Measurements from ENCODE around the gene DPYD.

DPYD gene

GRCh38 chr1:97599447-97599846 is 321.4 kb downstream of the DPYD start:
- no peak for DNase-seq

- no peak for DNase-seq
Observed at GRCh38 chr1:97593192-97593591, 327.6 kb downstream of the DPYD start.

- no peak for DNase-seq
Observed at GRCh38 chr1:97588772-97589171, 332.1 kb downstream of the DPYD start.

- no peak for DNase-seq
Observed at GRCh38 chr1:97581614-97582051, 339.2 kb downstream of the DPYD start.

GRCh38 chr1:97577613-97578012 is 343.2 kb downstream of the DPYD start:
- DNase-seq: no peak

- DNase-seq: no peak
Observed at GRCh38 chr1:97573553-97573952, 347.3 kb downstream of the DPYD start.

GRCh38 chr1:97572561-97572960 is 348.3 kb downstream of the DPYD start:
- no peak for DNase-seq

GRCh38 chr1:97571760-97572159 is 349.1 kb downstream of the DPYD start:
- DNase-seq: no peak

- DNase-seq: no peak
Observed at GRCh38 chr1:97570691-97571090, 350.1 kb downstream of the DPYD start.

GRCh38 chr1:97567000-97567749 is 353.7 kb downstream of the DPYD start:
- DNase-seq: no peak

GRCh38 chr1:97565886-97566285 is 354.9 kb downstream of the DPYD start:
- DNase-seq: no peak

GRCh38 chr1:97563926-97564325 is 356.9 kb downstream of the DPYD start:
- no peak for DNase-seq

- DNase-seq: no peak
Observed at GRCh38 chr1:97562081-97562480, 358.8 kb downstream of the DPYD start.

GRCh38 chr1:97560714-97561113 is 360.1 kb downstream of the DPYD start:
- no peak for DNase-seq

- DNase-seq: no peak
Observed at GRCh38 chr1:97553971-97554370, 366.9 kb downstream of the DPYD start.

GRCh38 chr1:97551113-97551512 is 369.7 kb downstream of the DPYD start:
- no peak for DNase-seq

- DNase-seq: no peak
Observed at GRCh38 chr1:97545446-97545845, 375.4 kb downstream of the DPYD start.

GRCh38 chr1:97540346-97540888 is 380.4 kb downstream of the DPYD start:
- no peak for DNase-seq

- no peak for DNase-seq
Observed at GRCh38 chr1:97538113-97538512, 382.7 kb downstream of the DPYD start.

- no peak for DNase-seq
Observed at GRCh38 chr1:97533358-97533757, 387.5 kb downstream of the DPYD start.

- no peak for DNase-seq
Observed at GRCh38 chr1:97529600-97529999, 391.2 kb downstream of the DPYD start.

GRCh38 chr1:97524211-97524610 is 396.6 kb downstream of the DPYD start:
- no peak for DNase-seq

- DNase-seq: no peak
Observed at GRCh38 chr1:97516588-97516987, 404.2 kb downstream of the DPYD start.

GRCh38 chr1:97508653-97509218 is 412.1 kb downstream of the DPYD start:
- DNase-seq: no peak

GRCh38 chr1:97507863-97508262 is 413.0 kb downstream of the DPYD start:
- DNase-seq: no peak

All from NCI-H2081 (cell line).